ENCODE results near the gene VWA8.
A peak's percentile ranks its signal among the peaks of the same experiment; 100 is the strongest.

VWA8 gene

DNA sequence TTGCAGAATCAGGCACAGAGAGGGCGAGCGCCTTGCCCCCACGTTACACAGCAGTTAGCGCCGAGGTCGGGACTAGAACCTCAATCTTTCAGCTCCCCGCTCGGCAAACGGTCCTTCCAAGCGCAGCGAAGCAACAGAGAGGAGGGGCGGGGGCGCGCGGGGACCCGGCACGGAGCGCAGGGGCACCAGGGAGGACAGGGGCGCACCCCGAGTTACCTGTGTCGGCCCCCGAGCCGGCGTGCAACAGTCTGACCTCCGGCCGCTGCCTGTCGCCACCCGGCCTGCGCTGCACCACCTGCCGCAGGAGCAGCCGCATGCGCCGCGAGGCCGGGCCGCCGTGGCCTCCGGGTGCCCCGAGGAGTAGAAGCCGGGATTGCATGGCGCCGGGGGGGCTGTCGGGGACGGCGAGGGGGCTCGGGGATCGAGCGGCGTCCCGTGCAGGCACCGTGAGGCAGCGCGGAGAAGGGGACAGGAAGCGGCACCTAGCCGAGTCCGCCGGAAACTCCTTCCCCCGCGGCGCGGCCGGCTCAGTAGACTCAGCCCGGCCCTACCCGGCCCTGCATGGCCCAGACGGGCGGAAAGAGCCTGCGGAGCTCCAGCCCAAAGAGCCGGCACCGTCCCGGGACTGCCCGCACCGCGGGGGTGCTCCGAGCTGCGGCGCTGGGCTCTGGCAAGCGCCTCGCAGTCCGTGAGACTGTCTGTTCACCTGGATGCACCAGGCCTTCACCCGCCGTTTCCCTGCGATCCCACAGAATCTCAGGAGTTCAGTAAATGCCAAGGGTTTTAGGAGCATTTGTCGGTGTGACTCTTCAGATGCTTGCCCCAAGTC, at the start of gene VWA8:
Gene VWA8 (minus strand): TSS at position 473 of the 829 bp plus-strand sequence. CDS start 94 bp downstream, at position 379.
- DNase-seq, result peak; percentile 93

DNA sequence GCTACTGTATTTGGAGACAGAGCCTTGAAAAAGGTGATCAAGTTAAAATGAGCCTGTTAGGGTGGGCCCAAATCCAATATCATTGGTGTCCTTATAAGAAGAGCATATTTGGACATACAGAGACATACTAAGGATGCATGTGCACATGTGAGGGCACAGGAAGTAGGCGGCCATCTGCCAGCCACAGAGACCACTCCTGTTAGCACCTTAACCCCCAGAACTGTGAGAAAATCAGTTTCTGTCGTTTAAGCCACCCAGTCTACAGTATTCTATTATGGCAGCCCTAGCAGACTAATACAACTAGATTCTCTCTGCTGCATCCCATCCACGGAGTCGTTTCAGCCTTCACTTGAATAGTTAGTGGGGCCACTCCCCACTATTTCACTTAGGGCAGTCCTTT, 48.1 kb upstream of the VWA8 start:
- no peak for DNase-seq

DNA sequence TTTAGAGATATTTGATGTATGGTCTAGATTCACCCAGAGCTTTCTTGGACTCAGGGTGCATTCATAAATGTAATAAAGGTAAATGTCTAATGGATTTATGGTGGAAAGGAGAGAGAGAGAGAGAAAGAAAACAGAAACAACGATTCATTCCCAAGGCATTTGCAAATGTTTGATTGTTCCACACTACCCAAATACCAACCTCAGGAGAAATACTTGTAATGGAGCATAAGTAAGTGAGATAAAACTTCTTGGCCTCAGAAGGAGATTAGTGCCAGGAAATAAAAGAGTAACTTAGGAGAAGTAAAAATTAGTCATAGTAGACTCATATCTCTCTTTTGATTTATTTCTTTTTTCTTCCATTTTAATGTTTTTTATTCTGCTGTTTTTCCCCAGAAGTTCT, 46.9 kb upstream of the VWA8 start:
- no peak for DNase-seq

DNA sequence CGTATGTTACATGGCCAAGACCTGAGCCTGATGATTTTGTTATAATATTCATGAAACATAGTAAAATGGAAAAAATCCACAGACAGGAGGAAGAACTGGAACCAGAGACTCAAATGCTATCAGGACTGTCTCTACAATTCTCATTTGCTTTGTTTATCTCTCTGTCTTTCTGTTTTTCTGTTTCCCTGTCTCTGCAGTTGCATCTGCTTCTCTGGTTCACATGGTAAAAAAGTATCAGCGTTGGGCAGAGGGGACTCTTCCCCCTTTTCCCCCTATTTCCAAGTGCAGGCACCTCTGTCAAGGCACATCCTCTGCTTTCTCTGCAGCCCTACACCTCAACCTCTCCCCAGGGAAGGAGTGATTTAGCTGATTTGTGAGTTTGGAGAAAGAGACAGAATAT, 41.2 kb upstream of the VWA8 start:
- no peak for DNase-seq

DNA sequence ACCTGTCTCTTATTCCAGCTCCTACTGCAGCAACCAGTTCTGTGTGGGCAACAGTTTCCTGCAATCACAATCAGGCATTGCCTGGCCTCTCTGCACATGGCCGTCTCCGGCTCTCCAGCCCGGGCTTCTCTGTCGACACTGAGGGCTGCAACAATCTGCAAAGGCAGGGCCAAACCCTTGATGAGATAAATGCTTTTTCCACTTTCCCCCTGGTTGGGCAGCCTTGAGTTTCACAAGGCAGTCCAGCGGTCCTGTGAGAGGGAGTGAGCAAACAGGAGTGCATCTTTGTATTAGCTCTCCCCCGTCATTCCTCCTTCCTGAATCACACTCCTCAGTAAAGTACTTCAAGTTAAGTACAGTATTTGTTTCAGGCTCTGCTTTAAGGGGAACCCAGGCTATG, 40.7 kb upstream of the VWA8 start:
- DNase-seq, result no peak

DNA sequence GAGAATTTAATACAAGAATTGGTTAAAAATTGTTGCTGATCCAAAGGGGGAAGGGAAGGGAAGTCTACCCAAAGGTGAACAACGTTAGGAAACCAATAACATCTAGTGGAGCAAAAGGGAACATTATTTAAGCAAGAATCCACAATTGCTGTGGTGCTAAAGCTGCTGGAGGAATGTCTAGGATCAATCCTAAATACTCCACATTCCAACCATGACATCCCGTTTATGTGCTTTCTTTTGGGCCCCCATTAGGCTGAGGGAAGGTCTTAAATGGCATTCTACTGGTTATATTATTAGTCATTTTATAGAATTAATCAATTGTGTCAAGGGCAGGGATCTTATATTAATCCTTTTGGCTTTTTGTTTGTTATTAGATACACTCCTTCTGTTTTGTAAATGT, 39.9 kb upstream of the VWA8 start:
- DNase-seq, result no peak

DNA sequence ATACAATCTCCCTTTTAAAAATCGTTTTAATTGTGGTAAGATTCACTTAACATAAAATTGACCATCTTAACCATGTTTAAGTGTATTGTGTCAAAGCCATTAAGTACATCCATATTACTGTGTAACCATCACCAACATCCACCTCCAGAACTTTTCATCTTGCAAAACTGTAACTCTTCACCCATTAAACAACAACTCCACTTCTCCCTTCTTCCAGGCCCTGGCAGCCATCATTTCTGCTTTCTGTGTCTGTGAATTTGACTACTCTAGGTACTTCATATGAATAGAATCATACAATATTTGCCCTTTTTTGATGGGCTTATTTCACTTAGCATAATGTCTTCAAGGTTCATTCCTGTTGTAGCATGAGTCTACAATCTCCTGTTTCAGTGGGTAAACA, 36.5 kb upstream of the VWA8 start:
- DNase-seq, result no peak

DNA sequence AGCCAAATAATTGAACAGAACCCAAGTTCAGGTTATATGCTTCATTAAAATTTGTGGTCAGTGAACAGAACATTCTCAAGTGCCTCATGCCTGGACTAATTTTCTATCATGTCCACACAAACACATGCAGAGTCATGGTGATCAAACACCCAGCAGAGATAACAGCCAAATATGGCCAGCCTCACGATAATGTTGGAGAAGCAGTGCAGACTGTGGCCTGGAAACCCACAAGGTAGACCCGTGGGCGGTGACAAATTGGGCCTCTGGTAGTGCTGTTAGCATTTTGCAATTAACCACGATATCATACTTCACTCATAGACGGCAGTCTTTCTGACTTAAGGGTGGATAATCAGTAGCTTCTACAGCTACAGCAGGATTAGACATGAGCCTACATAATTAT, 35.0 kb upstream of the VWA8 start:
- DNase-seq, result peak; percentile 63

DNA sequence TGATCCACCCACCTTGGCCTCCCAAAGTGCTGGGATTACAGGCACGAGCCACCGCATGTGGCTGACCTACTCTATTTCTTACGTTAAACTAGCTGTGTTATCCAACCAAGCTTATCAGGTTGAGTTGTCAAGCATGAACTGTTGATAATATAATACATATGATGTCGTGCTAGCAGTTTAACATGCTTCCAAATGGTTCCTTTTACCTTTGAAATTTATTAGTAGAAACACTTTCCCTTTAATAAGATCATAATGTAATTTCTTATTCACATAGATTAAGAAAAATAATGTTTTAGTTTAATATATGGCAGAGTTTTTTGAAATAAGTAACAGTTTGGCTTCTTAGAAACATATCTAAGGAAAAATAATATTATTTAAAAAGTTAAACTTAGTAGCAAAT, 34.4 kb upstream of the VWA8 start:
- no peak for DNase-seq

DNA sequence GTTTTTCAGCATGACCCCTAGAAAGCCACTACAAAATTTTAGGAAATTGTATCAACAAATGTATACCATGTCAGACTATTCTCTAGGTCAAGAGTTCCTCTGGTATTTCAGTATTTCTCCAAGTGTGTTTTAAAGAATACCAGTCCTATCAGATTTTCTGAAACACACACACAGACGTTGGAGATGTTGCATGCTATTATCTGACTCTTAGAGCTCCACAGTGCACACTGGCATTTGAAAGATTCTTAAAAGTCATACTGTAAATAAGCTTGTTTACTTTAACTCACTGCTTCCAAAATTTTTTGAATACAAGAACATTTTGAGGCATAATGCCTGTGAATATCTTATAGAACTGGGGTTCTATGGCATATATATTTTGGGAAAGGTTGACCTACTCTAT, 33.8 kb upstream of the VWA8 start:
- no peak for DNase-seq

DNA sequence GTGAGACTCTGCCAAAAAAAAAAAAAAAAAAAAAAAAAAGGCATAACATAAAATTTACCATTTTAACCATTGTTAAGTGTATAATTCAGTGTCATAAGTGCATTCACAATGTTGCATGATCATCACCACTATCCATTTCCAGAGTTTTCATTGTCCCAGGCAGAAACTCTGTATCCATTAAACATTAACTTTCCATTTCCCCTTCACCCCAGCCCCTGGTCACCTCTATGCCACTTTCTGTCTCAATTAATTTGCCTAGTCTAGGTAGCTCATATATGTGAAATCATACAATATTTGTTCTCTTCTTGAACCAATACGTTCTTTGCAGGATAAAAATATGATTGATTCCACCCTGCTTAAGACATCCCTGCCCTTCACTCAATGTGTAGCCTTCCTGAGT, 31.0 kb upstream of the VWA8 start:
- no peak for DNase-seq

DNA sequence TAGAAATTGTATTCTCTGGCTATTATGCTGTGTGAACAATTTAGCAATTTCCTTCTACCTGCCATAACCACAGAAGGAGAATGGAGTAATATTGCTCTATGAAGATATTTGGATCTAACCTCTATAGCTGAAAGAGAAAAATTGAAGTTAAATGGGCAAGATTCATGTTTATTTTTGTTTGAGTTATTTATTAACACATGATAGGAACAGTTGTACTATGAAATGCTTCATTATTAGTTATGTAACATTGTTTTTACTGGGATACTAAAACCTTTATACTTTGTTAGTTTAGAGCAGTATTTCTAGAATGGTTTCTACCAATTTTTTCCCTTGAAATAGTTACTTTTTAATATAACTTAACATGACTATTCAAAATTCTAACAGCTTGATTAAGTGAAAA, 27.3 kb upstream of the VWA8 start:
- no peak for DNase-seq

DNA sequence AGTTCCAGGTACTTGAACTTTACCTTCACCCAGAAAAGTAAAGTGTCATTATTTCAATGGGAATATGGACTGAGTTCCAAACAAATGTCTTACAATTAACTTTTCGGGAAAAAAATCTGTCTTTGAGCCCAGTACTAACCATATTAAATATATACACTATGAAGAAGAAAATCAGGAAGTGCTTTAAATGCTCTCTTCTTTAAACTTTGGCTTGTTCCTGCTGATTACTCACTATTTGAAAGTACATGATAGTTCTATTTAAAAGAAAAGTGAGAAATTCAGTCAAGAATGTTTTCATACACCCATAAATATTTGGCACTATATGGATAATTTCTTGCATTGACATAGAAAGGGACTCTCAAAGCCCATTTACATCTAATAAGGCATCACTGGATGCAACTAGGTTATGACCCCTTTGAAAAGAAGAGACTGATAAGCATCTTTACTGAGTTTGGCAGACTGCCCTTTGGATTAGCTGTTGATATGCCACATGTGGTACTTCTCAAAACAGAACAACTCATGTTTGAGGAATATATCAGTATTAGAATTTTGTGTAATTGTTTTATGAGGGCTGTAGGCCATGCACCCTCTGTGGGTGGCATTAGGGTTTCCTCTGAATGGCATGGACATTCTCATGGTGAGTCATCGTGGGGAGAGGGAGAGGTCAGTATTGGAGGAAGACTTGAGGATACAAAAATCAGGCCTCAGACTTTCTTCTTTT, 25.0 kb upstream of the VWA8 start:
- DNase-seq, result no peak

DNA sequence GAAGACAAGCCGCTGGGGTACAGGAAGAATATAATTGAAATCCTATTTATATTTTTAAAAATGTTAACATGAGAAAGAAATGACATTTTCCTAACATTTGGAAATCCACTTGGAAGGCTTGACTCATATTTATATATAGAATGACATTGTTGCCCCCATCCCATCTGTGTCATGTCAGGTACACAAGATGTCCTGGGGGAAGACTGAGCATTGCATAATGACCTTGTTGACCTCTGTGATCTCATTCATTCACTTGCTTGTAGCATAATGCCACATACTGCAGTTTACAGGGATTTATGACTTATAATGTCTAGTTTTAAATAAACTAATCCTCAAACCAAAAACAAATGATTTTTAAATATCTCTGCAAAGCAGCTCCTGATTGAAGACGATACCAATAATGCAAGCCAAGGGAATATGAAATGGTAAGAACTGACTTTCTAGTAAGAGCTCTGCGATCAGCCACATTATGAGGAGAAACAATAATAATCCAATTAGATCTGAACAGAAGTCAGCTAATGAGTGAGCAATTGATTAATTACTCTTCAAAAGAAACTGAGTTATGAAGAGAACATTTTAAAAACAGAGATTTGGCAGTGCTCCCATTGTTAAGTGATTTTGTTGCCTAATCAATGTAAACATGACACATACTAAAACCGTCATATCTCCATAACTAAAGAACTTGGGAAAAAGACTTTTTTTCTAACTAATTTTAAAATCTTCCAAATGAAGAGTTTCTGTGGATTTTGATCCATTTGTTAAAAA, 21.2 kb upstream of the VWA8 start:
- DNase-seq, result no peak

DNA sequence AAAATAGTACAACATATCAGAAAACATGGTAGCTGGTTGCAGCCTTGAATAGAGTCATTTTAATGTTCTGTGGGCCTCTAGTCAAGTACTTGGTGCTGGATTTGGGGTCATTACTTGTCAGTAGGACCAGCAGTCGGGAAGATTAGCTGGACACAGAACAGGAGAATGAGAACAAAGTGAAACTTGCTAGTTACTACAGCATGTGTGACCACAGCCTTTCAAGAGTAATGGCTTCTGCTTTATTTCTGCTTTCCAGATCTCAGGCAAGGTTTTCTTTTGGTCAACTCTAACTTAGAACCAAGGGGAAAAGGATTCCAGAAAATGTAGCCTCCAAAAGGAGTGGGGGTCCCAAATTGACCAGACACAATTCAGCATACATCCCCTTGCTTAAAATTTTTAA, 17.1 kb upstream of the VWA8 start:
- no peak for DNase-seq

DNA sequence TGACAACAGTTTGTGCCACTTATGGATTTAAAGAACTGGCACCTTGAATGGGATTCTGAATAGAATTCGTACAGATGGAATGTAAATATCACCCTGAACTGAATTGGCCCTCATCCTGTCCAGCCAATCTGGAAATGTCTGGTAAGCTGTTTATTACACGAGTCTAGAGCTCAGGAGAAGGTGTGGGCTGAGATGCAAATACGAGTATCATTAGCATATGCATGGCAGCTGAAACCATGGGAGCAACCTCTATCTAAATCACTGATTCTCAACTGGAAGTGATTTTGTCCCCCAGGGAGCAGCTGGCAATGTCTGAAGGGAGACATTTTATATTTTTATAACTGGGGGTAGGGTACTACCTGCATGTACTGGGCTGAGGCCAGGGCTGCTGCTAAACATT, 15.6 kb upstream of the VWA8 start:
- no peak for DNase-seq

DNA sequence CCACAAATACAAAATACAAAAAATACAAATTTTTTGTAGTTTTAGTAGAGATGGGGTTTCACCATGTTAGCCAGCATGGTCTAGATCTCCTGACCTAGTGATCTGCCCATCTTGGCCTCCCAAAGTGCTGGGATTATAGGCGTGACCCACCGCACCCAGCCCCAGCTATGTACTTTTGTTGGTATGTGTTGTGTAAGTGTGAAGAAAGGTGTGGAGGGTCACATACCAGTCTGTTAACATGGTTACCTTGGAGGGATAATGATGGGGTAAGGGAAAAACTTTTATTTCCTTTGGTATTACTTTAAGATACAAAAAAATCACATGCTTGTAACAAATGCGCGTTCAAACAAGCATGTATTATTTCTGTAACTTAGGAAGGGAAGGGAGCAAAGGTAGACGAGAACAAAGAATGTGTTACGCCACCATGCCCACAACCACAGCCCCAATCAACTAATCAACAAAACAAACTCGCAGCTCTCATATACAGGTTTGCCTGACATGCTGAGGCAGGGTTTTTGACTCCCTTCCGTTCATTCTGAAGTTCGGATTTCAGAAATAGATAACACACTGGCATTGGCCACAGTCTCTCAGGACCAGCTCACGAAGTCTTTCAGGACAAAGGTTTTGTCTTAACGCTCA, 13.5 kb upstream of the VWA8 start:
- DNase-seq, result no peak

DNA sequence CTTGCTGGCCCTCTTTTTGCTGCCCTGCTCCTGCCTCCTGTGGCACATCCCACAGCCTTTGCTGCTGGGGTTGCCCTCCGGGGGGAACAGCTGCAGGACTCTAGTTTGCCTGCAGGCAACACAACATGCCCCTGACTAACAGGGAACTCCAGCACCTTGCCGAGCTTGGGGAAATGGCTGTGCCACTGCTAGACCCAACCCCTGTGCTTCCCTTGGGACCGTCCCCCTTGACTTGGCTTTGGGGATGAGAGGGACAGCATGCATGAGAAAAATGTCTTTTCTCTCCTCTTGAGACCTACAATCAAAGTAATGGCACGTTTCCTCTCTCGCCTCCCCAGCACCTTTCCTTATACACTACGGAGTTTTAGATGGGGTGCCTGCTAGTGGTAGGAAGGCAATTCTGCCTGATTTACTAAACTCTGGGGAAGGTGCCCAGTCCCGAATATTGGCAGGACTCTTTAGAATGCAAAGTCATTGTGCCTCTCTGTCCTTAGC, 12.4 kb upstream of the VWA8 start:
- DNase-seq, result no peak

DNA sequence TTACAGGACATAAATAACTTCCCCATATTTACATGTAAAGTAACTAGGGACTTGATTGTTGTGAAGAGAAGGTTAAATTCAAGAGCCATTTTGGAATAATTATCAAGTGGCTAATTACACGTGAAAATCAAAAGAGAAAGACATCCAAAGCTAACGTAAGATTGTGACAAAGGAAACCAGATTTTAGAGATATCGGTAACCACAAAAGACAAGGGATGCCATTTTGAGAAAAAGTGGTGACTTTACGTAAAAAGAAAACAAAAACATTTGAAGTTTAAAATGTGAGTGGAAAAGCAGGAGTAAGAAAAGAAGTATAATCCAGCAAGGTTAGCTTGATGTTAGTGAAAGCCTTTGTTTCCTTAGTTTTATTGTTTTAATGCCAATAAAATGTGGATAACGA, 10.9 kb upstream of the VWA8 start:
- no peak for DNase-seq

DNA sequence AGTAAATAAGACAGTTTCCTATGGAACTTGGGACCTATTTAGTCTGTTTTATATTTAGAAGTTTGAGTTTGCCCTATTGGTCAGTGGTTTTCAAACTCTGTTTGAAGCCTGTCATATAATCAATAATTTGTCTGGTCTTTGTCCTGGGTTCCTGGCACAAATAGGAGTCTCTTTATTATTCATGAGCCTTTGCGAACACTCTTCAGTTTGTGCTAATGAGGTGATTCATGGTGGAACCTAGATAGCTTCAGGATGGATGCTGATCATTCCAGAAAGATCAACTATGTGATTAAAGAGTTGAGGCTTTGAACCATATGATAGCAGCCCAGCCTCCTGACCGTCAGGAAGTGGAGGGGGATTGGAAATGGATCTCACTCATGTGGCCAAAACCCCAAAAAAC, 10.0 kb upstream of the VWA8 start:
- DNase-seq, result no peak

DNA sequence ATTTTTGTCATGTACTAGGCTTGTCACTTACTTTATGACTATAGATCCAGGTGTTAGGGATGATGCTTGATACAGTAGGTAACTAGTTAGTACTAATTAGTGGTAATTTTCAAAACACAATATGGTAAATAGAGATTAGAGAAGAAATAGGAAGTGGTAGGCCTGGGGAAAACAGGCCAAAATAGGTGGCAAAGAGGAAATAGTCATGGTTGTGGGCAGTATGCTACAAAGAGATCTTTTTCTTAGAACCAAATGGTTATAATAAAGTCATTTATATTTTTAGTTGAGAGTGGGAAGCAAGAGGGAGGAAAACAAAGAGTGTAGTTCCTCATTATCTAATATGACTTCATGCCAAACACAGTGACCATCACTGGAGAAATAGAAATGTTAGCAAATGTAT, 9.1 kb upstream of the VWA8 start:
- no peak for DNase-seq

DNA sequence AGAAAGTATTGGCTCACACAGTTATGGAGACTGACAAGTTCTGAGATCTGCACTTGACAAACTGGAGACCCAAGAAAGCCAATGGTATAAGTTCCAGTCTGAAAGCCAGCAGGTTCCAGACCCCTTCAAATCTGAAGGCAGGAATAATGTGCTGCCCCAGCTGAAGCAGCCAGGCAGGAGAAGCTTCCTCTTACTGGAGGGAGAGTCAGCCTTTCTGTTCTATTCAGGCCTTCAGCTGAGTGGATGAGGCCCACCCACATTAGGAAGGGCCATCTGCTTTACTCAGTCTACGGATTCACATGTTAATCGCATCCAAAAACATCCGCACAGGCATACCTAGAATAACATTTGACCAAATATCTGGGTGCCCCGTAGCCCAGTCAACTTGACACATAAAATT, 8.2 kb upstream of the VWA8 start:
- no peak for DNase-seq

DNA sequence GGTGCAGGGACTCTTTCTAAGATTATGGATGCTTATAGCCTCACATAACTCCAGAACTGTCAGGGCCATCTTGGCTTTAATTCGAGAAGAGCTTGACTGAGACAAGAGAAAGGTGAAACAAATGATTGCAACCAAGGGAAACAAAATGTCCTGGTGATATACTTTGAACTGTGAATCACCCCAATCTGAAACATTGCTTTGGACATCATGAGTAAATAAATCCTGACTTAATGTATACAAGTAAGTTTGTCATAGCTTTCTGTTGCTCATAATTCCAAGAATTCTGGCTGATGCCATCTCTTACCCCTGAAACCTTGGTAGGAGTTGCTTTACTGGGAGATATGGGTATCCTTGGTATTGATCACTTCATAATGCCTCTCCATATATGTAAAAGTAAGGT, 5.8 kb upstream of the VWA8 start:
- no peak for DNase-seq

Data from activated effector memory CD4-positive, alpha-beta T cell treated with anti-CD3 and anti-CD28 coated beads, Interleukin-2, amount 50 U/mL, for 16 hours (primary cell).